HepG2 (cell line): ENCODE measurements around the gene CDO1. TPM values are rescaled to one million over a fixed set of nuclear protein-coding genes. Genes with fewer than 3 reads are reported as not detected.

Source experiments
- AKAP8 ChIP-seq: sonication (generic); formaldehyde crosslinking; IDR thresholded peaks from 2 replicates; pipeline ENCODE4 v1.5.1; 2020; ENCODE audit warnings: mild to moderate bottlenecking, missing genetic modification reagents
- CHD4 ChIP-seq: fragments of 200-600 bp; sonication (generic); IDR thresholded peaks from 2 replicates; pipeline ENCODE4 v1.7.0; 2017; ENCODE audit warnings: mild to moderate bottlenecking, low read length, borderline replicate concordance
- KAT7 ChIP-seq: IDR thresholded peaks from 2 replicates; pipeline ENCODE4 v1.6.1; 2018; ENCODE audit warnings: borderline replicate concordance, missing compliant biosample characterization
- MEF2D ChIP-seq: sonication (generic); formaldehyde crosslinking; IDR thresholded peaks from 2 replicates; pipeline ENCODE4 v1.5.1; 2020; ENCODE audit warnings: mild to moderate bottlenecking, missing genetic modification reagents
- PCBP1 ChIP-seq: fragments of 200-400 bp; formaldehyde crosslinking; IDR thresholded peaks from 2 replicates; pipeline ENCODE4 v1.6.1; 2017; ENCODE audit warnings: mild to moderate bottlenecking, low read depth, low read length, borderline replicate concordance
- STAT5B ChIP-seq: sonication (generic); formaldehyde crosslinking; IDR thresholded peaks from 2 replicates; pipeline ENCODE4 v1.4.0; 2020; ENCODE audit warnings: missing genetic modification reagents
- TAF1 ChIP-seq: sonication (generic); formaldehyde crosslinking; IDR thresholded peaks from 2 replicates; pipeline ENCODE4 v1.4.0; 2020; ENCODE audit warnings: missing genetic modification reagents
- TBL1XR1 ChIP-seq: fragments of 150-350 bp; IDR thresholded peaks from 2 replicates; pipeline ENCODE4 v1.6.1; 2014; ENCODE audit warnings: borderline replicate concordance, low read length; ENCODE audit not compliant: partially characterized antibody
- ZNF354B ChIP-seq: sonication (generic); formaldehyde crosslinking; IDR thresholded peaks from 2 replicates; pipeline ENCODE4 v1.8.0; 2022; ENCODE audit warnings: mild to moderate bottlenecking, missing genetic modification reagents
- ZNF709 ChIP-seq: sonication (generic); formaldehyde crosslinking; IDR thresholded peaks from 2 replicates; pipeline ENCODE4 v1.5.0; 2020; ENCODE audit warnings: mild to moderate bottlenecking, missing genetic modification reagents
- ZSCAN22 ChIP-seq: sonication (generic); formaldehyde crosslinking; IDR thresholded peaks from 2 replicates; pipeline ENCODE4 v1.4.0; 2020; ENCODE audit warnings: mild to moderate bottlenecking, missing genetic modification reagents
- polyA plus RNA-seq, 8 experiments: library from polyadenylated mRNA; depleted of rRNA in 3 of 8; stranded (reverse) in 7 of 8; unstranded in 1 of 8; fragments of >200 nt; fragmentation: Illumina TruSeq in 4 of 8; extraction: Trizol in 4 of 8; gene quantifications; 2 replicates each; pipeline versions ENCODE4 v1.2.1 to v1.2.3, GENCODE V29; 2011 to 2016; ENCODE audit warnings: low read depth in 4 of 8, missing spikeins in 1 of 8, mixed read lengths in 1 of 8; ENCODE audit not compliant: insufficient read depth in 1 of 8
- total RNA-seq, 5 experiments: library from RNA; depleted of rRNA; stranded (reverse); fragments of >200 nt; fragmentation: Illumina TruSeq; extraction: Trizol; gene quantifications; 2 replicates each; pipeline ENCODE4 v1.2.3, GENCODE V29; 2016; ENCODE audit warnings: low read depth in 1 of 5
- TF ChIP-seq, protein P1 (sequence below): sonication (generic); formaldehyde crosslinking; IDR thresholded peaks from 2 replicates; pipeline ENCODE4 v1.5.0; 2020; ENCODE audit warnings: missing genetic modification reagents
- TF ChIP-seq, protein P2 (sequence below): fragments of 450-650 bp; IDR thresholded peaks from 2 replicates; pipeline ENCODE4 v1.6.1; 2017; ENCODE audit warnings: mild to moderate bottlenecking
- TF ChIP-seq, protein P3 (sequence below): sonication (generic); formaldehyde crosslinking; IDR thresholded peaks from 2 replicates; pipeline ENCODE4 v1.9.0; 2021; ENCODE audit warnings: missing genetic modification reagents, mild to moderate bottlenecking, borderline replicate concordance
- TF ChIP-seq, protein P4 (sequence below): sonication (generic); formaldehyde crosslinking; IDR thresholded peaks from 2 replicates; pipeline ENCODE4 v1.5.0; 2020; ENCODE audit warnings: mild to moderate bottlenecking, missing genetic modification reagents, moderate library complexity
- TF ChIP-seq, protein P5 (sequence below): IDR thresholded peaks from 2 replicates; pipeline ENCODE4 v1.6.1; 2016; ENCODE audit warnings: missing genetic modification reagents, missing compliant biosample characterization
- TF ChIP-seq, protein P6 (sequence below): conservative IDR thresholded peaks from 2 replicates; pipeline ENCODE4 v1.6.1; 2018; ENCODE audit warnings: missing genetic modification reagents
- TF ChIP-seq, protein P7 (sequence below): sonication (generic); formaldehyde crosslinking; IDR thresholded peaks from 2 replicates; pipeline ENCODE4 v1.4.0; 2020; ENCODE audit warnings: missing genetic modification reagents

The CDO1 gene
- total and polyA plus RNA-seq, 2 of the 13 experiments (the other 11 are each of a cell fraction or from before 2014, with no cell fraction given): 3.2 to 4.4 TPM

DNA sequence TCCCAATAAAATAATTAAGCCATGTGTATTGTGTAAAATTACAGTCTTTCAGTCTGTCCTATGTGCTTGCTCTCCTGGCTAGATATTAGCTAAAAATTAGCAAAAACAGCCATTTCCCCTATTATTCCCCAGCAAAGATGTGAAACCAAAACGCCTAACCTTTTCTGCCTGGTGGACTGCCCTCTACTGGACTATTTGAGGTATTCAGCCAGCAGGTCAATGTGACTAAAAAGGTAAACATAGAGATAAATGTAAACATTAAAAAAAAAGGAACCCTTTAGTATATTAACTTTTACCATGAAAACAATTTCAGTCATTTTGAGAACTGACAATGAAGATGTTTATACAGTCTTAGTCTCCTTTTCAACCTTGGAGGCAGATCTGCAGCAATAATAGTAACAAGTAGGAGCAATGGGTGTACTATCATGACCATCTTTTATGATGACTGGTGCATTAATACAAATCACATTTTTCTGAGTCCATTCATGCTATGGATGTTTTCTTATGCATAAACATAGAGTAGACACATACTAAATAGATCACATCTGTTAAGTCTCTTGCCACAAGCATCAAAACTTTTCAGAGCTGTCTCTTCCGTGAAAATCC is 14.8 kb upstream of the CDO1 start (continued):
- TF ChIP-seq, protein P1, sequence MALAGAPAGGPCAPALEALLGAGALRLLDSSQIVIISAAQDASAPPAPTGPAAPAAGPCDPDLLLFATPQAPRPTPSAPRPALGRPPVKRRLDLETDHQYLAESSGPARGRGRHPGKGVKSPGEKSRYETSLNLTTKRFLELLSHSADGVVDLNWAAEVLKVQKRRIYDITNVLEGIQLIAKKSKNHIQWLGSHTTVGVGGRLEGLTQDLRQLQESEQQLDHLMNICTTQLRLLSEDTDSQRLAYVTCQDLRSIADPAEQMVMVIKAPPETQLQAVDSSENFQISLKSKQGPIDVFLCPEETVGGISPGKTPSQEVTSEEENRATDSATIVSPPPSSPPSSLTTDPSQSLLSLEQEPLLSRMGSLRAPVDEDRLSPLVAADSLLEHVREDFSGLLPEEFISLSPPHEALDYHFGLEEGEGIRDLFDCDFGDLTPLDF (CRISPR knock-in tag): no peak
- TF ChIP-seq, protein P2, sequence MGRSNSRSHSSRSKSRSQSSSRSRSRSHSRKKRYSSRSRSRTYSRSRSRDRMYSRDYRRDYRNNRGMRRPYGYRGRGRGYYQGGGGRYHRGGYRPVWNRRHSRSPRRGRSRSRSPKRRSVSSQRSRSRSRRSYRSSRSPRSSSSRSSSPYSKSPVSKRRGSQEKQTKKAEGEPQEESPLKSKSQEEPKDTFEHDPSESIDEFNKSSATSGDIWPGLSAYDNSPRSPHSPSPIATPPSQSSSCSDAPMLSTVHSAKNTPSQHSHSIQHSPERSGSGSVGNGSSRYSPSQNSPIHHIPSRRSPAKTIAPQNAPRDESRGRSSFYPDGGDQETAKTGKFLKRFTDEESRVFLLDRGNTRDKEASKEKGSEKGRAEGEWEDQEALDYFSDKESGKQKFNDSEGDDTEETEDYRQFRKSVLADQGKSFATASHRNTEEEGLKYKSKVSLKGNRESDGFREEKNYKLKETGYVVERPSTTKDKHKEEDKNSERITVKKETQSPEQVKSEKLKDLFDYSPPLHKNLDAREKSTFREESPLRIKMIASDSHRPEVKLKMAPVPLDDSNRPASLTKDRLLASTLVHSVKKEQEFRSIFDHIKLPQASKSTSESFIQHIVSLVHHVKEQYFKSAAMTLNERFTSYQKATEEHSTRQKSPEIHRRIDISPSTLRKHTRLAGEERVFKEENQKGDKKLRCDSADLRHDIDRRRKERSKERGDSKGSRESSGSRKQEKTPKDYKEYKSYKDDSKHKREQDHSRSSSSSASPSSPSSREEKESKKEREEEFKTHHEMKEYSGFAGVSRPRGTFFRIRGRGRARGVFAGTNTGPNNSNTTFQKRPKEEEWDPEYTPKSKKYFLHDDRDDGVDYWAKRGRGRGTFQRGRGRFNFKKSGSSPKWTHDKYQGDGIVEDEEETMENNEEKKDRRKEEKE: no peak
- no peak for TF ChIP-seq ZSCAN22 (CRISPR knock-in tag)
- no peak for TF ChIP-seq PCBP1
- no peak for TF ChIP-seq TAF1 (CRISPR knock-in tag)
- TF ChIP-seq ZNF354B: no peak
- TF ChIP-seq, protein P3, sequence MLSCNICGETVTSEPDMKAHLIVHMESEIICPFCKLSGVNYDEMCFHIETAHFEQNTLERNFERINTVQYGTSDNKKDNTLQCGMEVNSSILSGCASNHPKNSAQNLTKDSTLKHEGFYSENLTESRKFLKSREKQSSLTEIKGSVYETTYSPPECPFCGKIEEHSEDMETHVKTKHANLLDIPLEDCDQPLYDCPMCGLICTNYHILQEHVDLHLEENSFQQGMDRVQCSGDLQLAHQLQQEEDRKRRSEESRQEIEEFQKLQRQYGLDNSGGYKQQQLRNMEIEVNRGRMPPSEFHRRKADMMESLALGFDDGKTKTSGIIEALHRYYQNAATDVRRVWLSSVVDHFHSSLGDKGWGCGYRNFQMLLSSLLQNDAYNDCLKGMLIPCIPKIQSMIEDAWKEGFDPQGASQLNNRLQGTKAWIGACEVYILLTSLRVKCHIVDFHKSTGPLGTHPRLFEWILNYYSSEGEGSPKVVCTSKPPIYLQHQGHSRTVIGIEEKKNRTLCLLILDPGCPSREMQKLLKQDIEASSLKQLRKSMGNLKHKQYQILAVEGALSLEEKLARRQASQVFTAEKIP (CRISPR knock-in tag): no peak
- no peak for TF ChIP-seq ZNF709 (CRISPR knock-in tag)
- no peak for TF ChIP-seq STAT5B (CRISPR knock-in tag)
- no peak for TF ChIP-seq MEF2D (CRISPR knock-in tag)
- no peak for TF ChIP-seq TBL1XR1
- TF ChIP-seq, protein P4, sequence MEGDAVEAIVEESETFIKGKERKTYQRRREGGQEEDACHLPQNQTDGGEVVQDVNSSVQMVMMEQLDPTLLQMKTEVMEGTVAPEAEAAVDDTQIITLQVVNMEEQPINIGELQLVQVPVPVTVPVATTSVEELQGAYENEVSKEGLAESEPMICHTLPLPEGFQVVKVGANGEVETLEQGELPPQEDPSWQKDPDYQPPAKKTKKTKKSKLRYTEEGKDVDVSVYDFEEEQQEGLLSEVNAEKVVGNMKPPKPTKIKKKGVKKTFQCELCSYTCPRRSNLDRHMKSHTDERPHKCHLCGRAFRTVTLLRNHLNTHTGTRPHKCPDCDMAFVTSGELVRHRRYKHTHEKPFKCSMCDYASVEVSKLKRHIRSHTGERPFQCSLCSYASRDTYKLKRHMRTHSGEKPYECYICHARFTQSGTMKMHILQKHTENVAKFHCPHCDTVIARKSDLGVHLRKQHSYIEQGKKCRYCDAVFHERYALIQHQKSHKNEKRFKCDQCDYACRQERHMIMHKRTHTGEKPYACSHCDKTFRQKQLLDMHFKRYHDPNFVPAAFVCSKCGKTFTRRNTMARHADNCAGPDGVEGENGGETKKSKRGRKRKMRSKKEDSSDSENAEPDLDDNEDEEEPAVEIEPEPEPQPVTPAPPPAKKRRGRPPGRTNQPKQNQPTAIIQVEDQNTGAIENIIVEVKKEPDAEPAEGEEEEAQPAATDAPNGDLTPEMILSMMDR: peak; percentile 75
- TF ChIP-seq, protein P5, sequence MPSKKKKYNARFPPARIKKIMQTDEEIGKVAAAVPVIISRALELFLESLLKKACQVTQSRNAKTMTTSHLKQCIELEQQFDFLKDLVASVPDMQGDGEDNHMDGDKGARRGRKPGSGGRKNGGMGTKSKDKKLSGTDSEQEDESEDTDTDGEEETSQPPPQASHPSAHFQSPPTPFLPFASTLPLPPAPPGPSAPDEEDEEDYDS: 0 out of 2 replicates have a peak, but pooled peaks have one; percentile 14
- TF ChIP-seq CHD4: no peak
- TF ChIP-seq, protein P6, sequence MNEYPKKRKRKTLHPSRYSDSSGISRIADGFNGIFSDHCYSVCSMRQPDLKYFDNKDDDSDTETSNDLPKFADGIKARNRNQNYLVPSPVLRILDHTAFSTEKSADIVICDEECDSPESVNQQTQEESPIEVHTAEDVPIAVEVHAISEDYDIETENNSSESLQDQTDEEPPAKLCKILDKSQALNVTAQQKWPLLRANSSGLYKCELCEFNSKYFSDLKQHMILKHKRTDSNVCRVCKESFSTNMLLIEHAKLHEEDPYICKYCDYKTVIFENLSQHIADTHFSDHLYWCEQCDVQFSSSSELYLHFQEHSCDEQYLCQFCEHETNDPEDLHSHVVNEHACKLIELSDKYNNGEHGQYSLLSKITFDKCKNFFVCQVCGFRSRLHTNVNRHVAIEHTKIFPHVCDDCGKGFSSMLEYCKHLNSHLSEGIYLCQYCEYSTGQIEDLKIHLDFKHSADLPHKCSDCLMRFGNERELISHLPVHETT (CRISPR knock-in tag): no peak
- TF ChIP-seq, protein P7, sequence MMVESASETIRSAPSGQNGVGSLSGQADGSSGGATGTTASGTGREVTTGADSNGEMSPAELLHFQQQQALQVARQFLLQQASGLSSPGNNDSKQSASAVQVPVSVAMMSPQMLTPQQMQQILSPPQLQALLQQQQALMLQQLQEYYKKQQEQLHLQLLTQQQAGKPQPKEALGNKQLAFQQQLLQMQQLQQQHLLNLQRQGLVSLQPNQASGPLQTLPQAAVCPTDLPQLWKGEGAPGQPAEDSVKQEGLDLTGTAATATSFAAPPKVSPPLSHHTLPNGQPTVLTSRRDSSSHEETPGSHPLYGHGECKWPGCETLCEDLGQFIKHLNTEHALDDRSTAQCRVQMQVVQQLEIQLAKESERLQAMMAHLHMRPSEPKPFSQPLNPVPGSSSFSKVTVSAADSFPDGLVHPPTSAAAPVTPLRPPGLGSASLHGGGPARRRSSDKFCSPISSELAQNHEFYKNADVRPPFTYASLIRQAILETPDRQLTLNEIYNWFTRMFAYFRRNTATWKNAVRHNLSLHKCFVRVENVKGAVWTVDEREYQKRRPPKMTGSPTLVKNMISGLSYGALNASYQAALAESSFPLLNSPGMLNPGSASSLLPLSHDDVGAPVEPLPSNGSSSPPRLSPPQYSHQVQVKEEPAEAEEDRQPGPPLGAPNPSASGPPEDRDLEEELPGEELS (CRISPR knock-in tag): 0 out of 2 replicates have a peak, but pooled peaks have one; percentile 15
- TF ChIP-seq KAT7 (CRISPR knock-in tag): no peak
- TF ChIP-seq AKAP8: no peak
